SIG-M5 treated with dmso at 0.1 percent for 504 hours (cell line): ENCODE data around the gene SNRPB2.

Experiments
- DNase-seq: peaks from one replicate; lab custom pipeline; 2025; ENCODE audit not compliant: unreplicated experiment; lab: John Stamatoyannopoulos, UW

The SNRPB2 gene

GRCh38 chr20:16729565-16730460 is at the start of gene SNRPB2:
TSS of gene SNRPB2 (plus strand) at chr20:16730026. CDS start at chr20:16731703, 1,677 bp downstream.
- DNase-seq: peak; percentile 98

- DNase-seq: no peak
Measured at GRCh38 chr20:16684416-16684815, 45.4 kb upstream of the SNRPB2 start.

- no peak for DNase-seq
Measured at GRCh38 chr20:16689906-16690305, 39.9 kb upstream of the SNRPB2 start.

- no peak for DNase-seq
Measured at GRCh38 chr20:16691381-16691780, 38.4 kb upstream of the SNRPB2 start.

- no peak for DNase-seq
Measured at GRCh38 chr20:16692009-16692408, 37.8 kb upstream of the SNRPB2 start.

GRCh38 chr20:16692442-16692841 is 37.4 kb upstream of the SNRPB2 start:
- no peak for DNase-seq

GRCh38 chr20:16693278-16693677 is 36.5 kb upstream of the SNRPB2 start:
- no peak for DNase-seq

- no peak for DNase-seq
Measured at GRCh38 chr20:16694161-16694560, 35.7 kb upstream of the SNRPB2 start.

GRCh38 chr20:16695628-16696027 is 34.2 kb upstream of the SNRPB2 start:
- no peak for DNase-seq

- no peak for DNase-seq
Measured at GRCh38 chr20:16699293-16699692, 30.5 kb upstream of the SNRPB2 start.

GRCh38 chr20:16701296-16701695 is 28.5 kb upstream of the SNRPB2 start:
- DNase-seq: peak; percentile 35

- DNase-seq: no peak
Measured at GRCh38 chr20:16703570-16703969, 26.3 kb upstream of the SNRPB2 start.

GRCh38 chr20:16707674-16708073 is 22.2 kb upstream of the SNRPB2 start:
- DNase-seq: no peak

- DNase-seq: no peak
Measured at GRCh38 chr20:16708602-16709001, 21.2 kb upstream of the SNRPB2 start.

- no peak for DNase-seq
Measured at GRCh38 chr20:16709017-16709416, 20.8 kb upstream of the SNRPB2 start.

- DNase-seq: no peak
Measured at GRCh38 chr20:16710781-16711180, 19.0 kb upstream of the SNRPB2 start.

GRCh38 chr20:16711661-16712258 is 18.1 kb upstream of the SNRPB2 start:
- peak; percentile 83 for DNase-seq

GRCh38 chr20:16712511-16712947 is 17.3 kb upstream of the SNRPB2 start:
- DNase-seq: peak; percentile 59

- DNase-seq: no peak
Measured at GRCh38 chr20:16713066-16713465, 16.8 kb upstream of the SNRPB2 start.

GRCh38 chr20:16714242-16714641 is 15.6 kb upstream of the SNRPB2 start:
- DNase-seq: no peak

GRCh38 chr20:16714751-16715150 is 15.1 kb upstream of the SNRPB2 start:
- no peak for DNase-seq

GRCh38 chr20:16719421-16719820 is 10.4 kb upstream of the SNRPB2 start:
- DNase-seq: no peak
